OCI-LY1 (cell line): ENCODE results near the gene CHCHD6.

Experiments used
- H2AFZ ChIP-seq: fragments of 200-600 bp; sonication (generic), shearing (Covaris generic); 2 replicates; pipeline ENCODE4 v1.6.0; 2014; ENCODE audit warnings: antibody characterized with exemption, mild to moderate bottlenecking, low read length
- H3F3A ChIP-seq: fragments of 200-600 bp; sonication (generic), shearing (Covaris generic); 2 replicates; pipeline ENCODE4 v1.6.0; 2014; ENCODE audit warnings: mild to moderate bottlenecking, antibody characterized with exemption, low read length, moderate library complexity; ENCODE audit not compliant: insufficient read depth
- H3K27ac ChIP-seq: fragments of 200-600 bp; sonication (generic); 2 replicates; pipeline ENCODE4 v1.5.1; 2014; ENCODE audit warnings: low read length, mixed run types, mild to moderate bottlenecking, low read depth; ENCODE audit not compliant: poor library complexity, severe bottlenecking
- H3K27me3 ChIP-seq: fragments of 200-600 bp; sonication (generic); 2 replicates; pipeline ENCODE4 v1.6.0; 2014; ENCODE audit warnings: antibody characterized with exemption, mild to moderate bottlenecking, low read length, moderate library complexity; ENCODE audit not compliant: insufficient read depth
- H3K36me3 ChIP-seq: fragments of 200-600 bp; sonication (generic); 2 replicates; pipeline ENCODE4 v1.6.1; 2014; ENCODE audit warnings: mild to moderate bottlenecking, antibody characterized with exemption, low read length, moderate library complexity, mixed read lengths; ENCODE audit not compliant: insufficient read depth
- H3K4me1 ChIP-seq: fragments of 200-600 bp; sonication (generic); 2 replicates; pipeline ENCODE4 v1.5.1; 2014; ENCODE audit warnings: mild to moderate bottlenecking, low read length, moderate library complexity; ENCODE audit not compliant: insufficient read depth, severe bottlenecking
- H3K4me2 ChIP-seq: fragments of 200-600 bp; sonication (generic), shearing (Covaris generic); 2 replicates; pipeline ENCODE4 v1.6.1; 2014; ENCODE audit warnings: low read length
- H3K4me3 ChIP-seq: fragments of 200-600 bp; sonication (generic); 2 replicates; pipeline ENCODE4 v1.5.1; 2014; ENCODE audit warnings: low read length, low read depth, mild to moderate bottlenecking, mixed read lengths; ENCODE audit not compliant: poor library complexity, severe bottlenecking
- H3K79me2 ChIP-seq: fragments of 200-600 bp; shearing (Covaris generic); 2 replicates; pipeline ENCODE4 v1.6.1; 2016; ENCODE audit warnings: mixed run types, low read length, mixed read lengths; ENCODE audit not compliant: insufficient read depth
- H3K9ac ChIP-seq: fragments of 200-600 bp; sonication (generic), shearing (Covaris generic); 2 replicates; pipeline ENCODE4 v1.6.1; 2014; ENCODE audit warnings: mild to moderate bottlenecking, low read length, mixed read lengths
- H3K9me2 ChIP-seq: fragments of 200-600 bp; sonication (generic), shearing (Covaris generic); 2 replicates; pipeline ENCODE4 v1.6.1; 2014; ENCODE audit warnings: low read depth, mild to moderate bottlenecking, low read length, mixed read lengths
- H3K9me3 ChIP-seq: fragments of 200-600 bp; shearing (Covaris generic); 2 replicates; pipeline ENCODE4 v1.6.1; 2014; ENCODE audit warnings: low read length, mixed read lengths
- H4K20me1 ChIP-seq: fragments of 200-600 bp; sonication (generic), shearing (Covaris generic); 2 replicates; pipeline ENCODE4 v1.6.0; 2016; ENCODE audit warnings: mild to moderate bottlenecking, low read length; ENCODE audit not compliant: insufficient read depth
- EZH2 ChIP-seq: fragments of 200-600 bp; sonication (generic), shearing (Covaris generic); IDR thresholded peaks from 2 replicates; pipeline ENCODE4 v1.8.0; 2017; ENCODE audit warnings: borderline replicate concordance, mixed run types, mild to moderate bottlenecking, antibody characterized with exemption, low read length, moderate library complexity, mixed read lengths
- TF ChIP-seq, protein P1 (sequence below): fragments of 200-600 bp; sonication (generic), shearing (Covaris generic); IDR thresholded peaks from 2 replicates; pipeline ENCODE4 v1.5.1; 2017; ENCODE audit warnings: mild to moderate bottlenecking, antibody characterized with exemption, low read length, moderate library complexity, mixed read lengths

Gene CHCHD6

GRCh38 chr3:126855374-126855773 lies 151.3 kb downstream of the CHCHD6 start:
- Histone ChIP-seq H3K4me3 (no peak overlapping the region), H3K9me3 (no peaks in the 10 kb centered on the region), H3K9me2 (no peaks in the 10 kb centered on the region), H3K27me3 (no peaks in the 10 kb centered on the region), H3K36me3 (no peaks in the 10 kb centered on the region), H3K79me2 (no peaks in the 10 kb centered on the region), H2AFZ (no peak overlapping the region), H3F3A (no peaks in the 10 kb centered on the region), H3K4me1 (no peaks in the 10 kb centered on the region), H4K20me1 (no peaks in the 10 kb centered on the region), H3K4me2 (no peak overlapping the region), H3K9ac (no peak overlapping the region), H3K27ac (no peak overlapping the region)
- no peak for TF ChIP-seq EZH2
- TF ChIP-seq, protein P1, sequence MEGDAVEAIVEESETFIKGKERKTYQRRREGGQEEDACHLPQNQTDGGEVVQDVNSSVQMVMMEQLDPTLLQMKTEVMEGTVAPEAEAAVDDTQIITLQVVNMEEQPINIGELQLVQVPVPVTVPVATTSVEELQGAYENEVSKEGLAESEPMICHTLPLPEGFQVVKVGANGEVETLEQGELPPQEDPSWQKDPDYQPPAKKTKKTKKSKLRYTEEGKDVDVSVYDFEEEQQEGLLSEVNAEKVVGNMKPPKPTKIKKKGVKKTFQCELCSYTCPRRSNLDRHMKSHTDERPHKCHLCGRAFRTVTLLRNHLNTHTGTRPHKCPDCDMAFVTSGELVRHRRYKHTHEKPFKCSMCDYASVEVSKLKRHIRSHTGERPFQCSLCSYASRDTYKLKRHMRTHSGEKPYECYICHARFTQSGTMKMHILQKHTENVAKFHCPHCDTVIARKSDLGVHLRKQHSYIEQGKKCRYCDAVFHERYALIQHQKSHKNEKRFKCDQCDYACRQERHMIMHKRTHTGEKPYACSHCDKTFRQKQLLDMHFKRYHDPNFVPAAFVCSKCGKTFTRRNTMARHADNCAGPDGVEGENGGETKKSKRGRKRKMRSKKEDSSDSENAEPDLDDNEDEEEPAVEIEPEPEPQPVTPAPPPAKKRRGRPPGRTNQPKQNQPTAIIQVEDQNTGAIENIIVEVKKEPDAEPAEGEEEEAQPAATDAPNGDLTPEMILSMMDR = no peak

DNA sequence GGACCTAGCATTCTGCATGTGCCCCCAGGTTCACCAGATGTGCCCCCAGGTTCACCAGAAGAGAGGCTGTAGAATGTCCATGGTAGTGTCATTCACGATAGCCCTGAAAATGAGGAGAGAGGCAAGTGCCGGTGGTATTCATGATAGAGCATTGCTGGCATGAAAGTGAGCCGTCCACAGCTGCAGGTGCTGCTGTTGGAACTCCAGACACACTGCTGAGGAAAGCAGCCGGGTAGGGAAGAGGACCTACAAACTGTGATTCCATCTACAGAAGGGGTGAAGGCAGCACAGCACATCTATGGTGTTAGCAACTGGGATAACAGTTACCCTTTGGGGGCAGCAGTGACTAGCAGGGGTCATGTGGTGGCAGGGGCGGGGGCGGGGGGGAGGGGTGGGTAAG lies 153.9 kb downstream of the CHCHD6 start:
- no peaks in the 10 kb centered on the region for H3K36me3 ChIP-seq
- H3K4me3 ChIP-seq = no peak overlapping the region
- H4K20me1 ChIP-seq = no peaks in the 10 kb centered on the region
- no peaks in the 10 kb centered on the region for H3K4me1 ChIP-seq
- H3K9me3 ChIP-seq = no peaks in the 10 kb centered on the region
- no peak overlapping the region for H2AFZ ChIP-seq
- no peaks in the 10 kb centered on the region for H3K79me2 ChIP-seq
- no peak overlapping the region for H3K4me2 ChIP-seq
- no peaks in the 10 kb centered on the region for H3F3A ChIP-seq
- H3K9me2 ChIP-seq = no peaks in the 10 kb centered on the region
- TF ChIP-seq EZH2 = no peak
- TF ChIP-seq, protein P1 = no peak
- no peak overlapping the region for H3K27ac ChIP-seq
- no peaks in the 10 kb centered on the region for H3K27me3 ChIP-seq
- no peak overlapping the region for H3K9ac ChIP-seq

GRCh38 chr3:126858401-126858800 lies 154.4 kb downstream of the CHCHD6 start:
- no peak overlapping the region for H3K4me2 ChIP-seq
- no peaks in the 10 kb centered on the region for H3K36me3 ChIP-seq
- H3F3A ChIP-seq = no peaks in the 10 kb centered on the region
- no peak overlapping the region for H3K27ac ChIP-seq
- H3K79me2 ChIP-seq = no peaks in the 10 kb centered on the region
- H2AFZ ChIP-seq = no peak overlapping the region
- no peak for TF ChIP-seq EZH2
- TF ChIP-seq, protein P1 = no peak
- H3K4me3 ChIP-seq = no peak overlapping the region
- H4K20me1 ChIP-seq = no peaks in the 10 kb centered on the region
- no peaks in the 10 kb centered on the region for H3K27me3 ChIP-seq
- H3K9me2 ChIP-seq = no peaks in the 10 kb centered on the region
- H3K9ac ChIP-seq = no peak overlapping the region
- H3K9me3 ChIP-seq = no peaks in the 10 kb centered on the region
- no peaks in the 10 kb centered on the region for H3K4me1 ChIP-seq
